SK-N-SH (cell line): ENCODE data around the gene CCDC167.
"Not testable (repeated sequence)": the region's sequence is repeated elsewhere in the genome, so short reads cannot be mapped to it uniquely, and the experiment has no call there.

Source experiments
- EZH2phosphoT487 ChIP-seq: fragments of 200-600 bp; sonication (generic); IDR thresholded peaks from 2 replicates; pipeline ENCODE4 v1.6.1; 2017; ENCODE audit warnings: low read depth, mixed run types, mild to moderate bottlenecking, antibody characterized with exemption, moderate library complexity, borderline replicate concordance
- FOXM1 ChIP-seq: IDR thresholded peaks from 2 replicates; pipeline ENCODE4 v1.4.0; 2012; ENCODE audit warnings: low read depth, mild to moderate bottlenecking
- SIN3A ChIP-seq: IDR thresholded peaks from 2 replicates; pipeline ENCODE4 v1.6.1; 2012; ENCODE audit warnings: low read depth, mild to moderate bottlenecking, low read length, moderate library complexity, borderline replicate concordance
- SMC3 ChIP-seq: IDR thresholded peaks from 2 replicates; pipeline ENCODE4 v1.6.1; 2012; ENCODE audit warnings: low read depth, low read length, improper control_type of control experiment
- TAF1 ChIP-seq: IDR thresholded peaks from 2 replicates; pipeline ENCODE4 v1.6.1; 2012; ENCODE audit warnings: low read depth, mild to moderate bottlenecking, low read length, moderate library complexity, borderline replicate concordance
- YY1 ChIP-seq: IDR thresholded peaks from 2 replicates; pipeline ENCODE4 v1.4.0; 2012; ENCODE audit warnings: low read depth, mild to moderate bottlenecking
- TF ChIP-seq, protein P1 (sequence below): IDR thresholded peaks from 2 replicates; pipeline ENCODE4 v1.6.1; 2012; ENCODE audit warnings: mild to moderate bottlenecking, low read depth, low read length, moderate library complexity
- TF ChIP-seq, protein P2 (sequence below): fragments of 200-600 bp; sonication (generic); IDR thresholded peaks from 2 replicates; pipeline ENCODE4 v1.6.1; 2017; ENCODE audit warnings: antibody characterized with exemption, mild to moderate bottlenecking, moderate library complexity
- TF ChIP-seq, protein P3 (sequence below): fragments of 150-350 bp; IDR thresholded peaks from 2 replicates; pipeline ENCODE4 v1.6.1; 2016; ENCODE audit warnings: mild to moderate bottlenecking, low read depth, low read length
- TF ChIP-seq, protein P4 (sequence below): IDR thresholded peaks from 2 replicates; pipeline ENCODE4 v1.4.0; 2012; ENCODE audit warnings: low read depth, borderline replicate concordance

DNA sequence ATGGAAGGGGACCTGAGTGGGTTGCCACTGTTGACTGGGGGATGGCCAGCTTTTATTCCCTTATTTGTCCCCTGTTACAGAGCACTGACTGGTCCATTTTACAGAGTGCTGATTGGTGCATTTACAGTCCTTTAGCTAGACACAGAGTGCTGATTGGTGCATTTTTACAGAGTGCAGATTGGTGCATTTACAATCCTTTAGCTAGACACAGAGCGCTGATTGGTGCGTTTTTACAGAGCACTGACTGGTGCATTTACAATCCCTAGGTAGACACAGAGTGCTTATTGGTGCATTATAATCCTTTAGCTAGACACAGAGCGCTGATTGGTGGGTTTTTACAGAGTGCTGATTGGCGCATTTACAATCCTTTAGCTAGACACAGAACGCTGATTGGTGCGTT lies 1.2 kb upstream of the CCDC167 start:
- TF ChIP-seq YY1, SIN3A, TAF1, EZH2phosphoT487, SMC3, FOXM1: not testable (repeated sequence)
- TF ChIP-seq, protein P1, sequence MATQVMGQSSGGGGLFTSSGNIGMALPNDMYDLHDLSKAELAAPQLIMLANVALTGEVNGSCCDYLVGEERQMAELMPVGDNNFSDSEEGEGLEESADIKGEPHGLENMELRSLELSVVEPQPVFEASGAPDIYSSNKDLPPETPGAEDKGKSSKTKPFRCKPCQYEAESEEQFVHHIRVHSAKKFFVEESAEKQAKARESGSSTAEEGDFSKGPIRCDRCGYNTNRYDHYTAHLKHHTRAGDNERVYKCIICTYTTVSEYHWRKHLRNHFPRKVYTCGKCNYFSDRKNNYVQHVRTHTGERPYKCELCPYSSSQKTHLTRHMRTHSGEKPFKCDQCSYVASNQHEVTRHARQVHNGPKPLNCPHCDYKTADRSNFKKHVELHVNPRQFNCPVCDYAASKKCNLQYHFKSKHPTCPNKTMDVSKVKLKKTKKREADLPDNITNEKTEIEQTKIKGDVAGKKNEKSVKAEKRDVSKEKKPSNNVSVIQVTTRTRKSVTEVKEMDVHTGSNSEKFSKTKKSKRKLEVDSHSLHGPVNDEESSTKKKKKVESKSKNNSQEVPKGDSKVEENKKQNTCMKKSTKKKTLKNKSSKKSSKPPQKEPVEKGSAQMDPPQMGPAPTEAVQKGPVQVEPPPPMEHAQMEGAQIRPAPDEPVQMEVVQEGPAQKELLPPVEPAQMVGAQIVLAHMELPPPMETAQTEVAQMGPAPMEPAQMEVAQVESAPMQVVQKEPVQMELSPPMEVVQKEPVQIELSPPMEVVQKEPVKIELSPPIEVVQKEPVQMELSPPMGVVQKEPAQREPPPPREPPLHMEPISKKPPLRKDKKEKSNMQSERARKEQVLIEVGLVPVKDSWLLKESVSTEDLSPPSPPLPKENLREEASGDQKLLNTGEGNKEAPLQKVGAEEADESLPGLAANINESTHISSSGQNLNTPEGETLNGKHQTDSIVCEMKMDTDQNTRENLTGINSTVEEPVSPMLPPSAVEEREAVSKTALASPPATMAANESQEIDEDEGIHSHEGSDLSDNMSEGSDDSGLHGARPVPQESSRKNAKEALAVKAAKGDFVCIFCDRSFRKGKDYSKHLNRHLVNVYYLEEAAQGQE = not testable (repeated sequence)
- TF ChIP-seq, protein P2, sequence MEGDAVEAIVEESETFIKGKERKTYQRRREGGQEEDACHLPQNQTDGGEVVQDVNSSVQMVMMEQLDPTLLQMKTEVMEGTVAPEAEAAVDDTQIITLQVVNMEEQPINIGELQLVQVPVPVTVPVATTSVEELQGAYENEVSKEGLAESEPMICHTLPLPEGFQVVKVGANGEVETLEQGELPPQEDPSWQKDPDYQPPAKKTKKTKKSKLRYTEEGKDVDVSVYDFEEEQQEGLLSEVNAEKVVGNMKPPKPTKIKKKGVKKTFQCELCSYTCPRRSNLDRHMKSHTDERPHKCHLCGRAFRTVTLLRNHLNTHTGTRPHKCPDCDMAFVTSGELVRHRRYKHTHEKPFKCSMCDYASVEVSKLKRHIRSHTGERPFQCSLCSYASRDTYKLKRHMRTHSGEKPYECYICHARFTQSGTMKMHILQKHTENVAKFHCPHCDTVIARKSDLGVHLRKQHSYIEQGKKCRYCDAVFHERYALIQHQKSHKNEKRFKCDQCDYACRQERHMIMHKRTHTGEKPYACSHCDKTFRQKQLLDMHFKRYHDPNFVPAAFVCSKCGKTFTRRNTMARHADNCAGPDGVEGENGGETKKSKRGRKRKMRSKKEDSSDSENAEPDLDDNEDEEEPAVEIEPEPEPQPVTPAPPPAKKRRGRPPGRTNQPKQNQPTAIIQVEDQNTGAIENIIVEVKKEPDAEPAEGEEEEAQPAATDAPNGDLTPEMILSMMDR = not testable (repeated sequence)
- TF ChIP-seq, protein P3, sequence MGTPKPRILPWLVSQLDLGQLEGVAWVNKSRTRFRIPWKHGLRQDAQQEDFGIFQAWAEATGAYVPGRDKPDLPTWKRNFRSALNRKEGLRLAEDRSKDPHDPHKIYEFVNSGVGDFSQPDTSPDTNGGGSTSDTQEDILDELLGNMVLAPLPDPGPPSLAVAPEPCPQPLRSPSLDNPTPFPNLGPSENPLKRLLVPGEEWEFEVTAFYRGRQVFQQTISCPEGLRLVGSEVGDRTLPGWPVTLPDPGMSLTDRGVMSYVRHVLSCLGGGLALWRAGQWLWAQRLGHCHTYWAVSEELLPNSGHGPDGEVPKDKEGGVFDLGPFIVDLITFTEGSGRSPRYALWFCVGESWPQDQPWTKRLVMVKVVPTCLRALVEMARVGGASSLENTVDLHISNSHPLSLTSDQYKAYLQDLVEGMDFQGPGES = not testable (repeated sequence)
- TF ChIP-seq, protein P4, sequence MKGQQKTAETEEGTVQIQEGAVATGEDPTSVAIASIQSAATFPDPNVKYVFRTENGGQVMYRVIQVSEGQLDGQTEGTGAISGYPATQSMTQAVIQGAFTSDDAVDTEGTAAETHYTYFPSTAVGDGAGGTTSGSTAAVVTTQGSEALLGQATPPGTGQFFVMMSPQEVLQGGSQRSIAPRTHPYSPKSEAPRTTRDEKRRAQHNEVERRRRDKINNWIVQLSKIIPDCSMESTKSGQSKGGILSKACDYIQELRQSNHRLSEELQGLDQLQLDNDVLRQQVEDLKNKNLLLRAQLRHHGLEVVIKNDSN = not testable (repeated sequence)
